Measurements from ENCODE around the gene HK3. TPM values are rescaled to one million over a fixed set of nuclear protein-coding genes. Genes with fewer than 3 reads are reported as not detected.

Gene HK3
- total and polyA plus RNA-seq, 2 of the 8 experiments (the other 6 are each of a cell fraction or from before 2014, with no cell fraction given), result not detected

GRCh38 chr5:176832162-176832561 lies 67.0 kb downstream of the HK3 start:
- H3K4me2 ChIP-seq (ENCODE audit: insufficient read depth in 1 of 2, low read depth in 2 of 2, low read length in 2 of 2), result no peak overlapping the region
- H3K36me3 ChIP-seq (ENCODE audit: control insufficient read depth in 2 of 4, insufficient read depth in 4 of 4, low read length in 3 of 4), result no peaks in the 10 kb centered on the region
- no peak overlapping the region for H3K9ac ChIP-seq (replicated peaks in 1 of 4; ENCODE audit: extremely low read depth in 1 of 4, low read depth in 3 of 4, low read length in 3 of 4)
- no peak for TF ChIP-seq FOSL1 (IDR thresholded peaks at IDR 0.05; ENCODE audit: insufficient read depth, low read depth, low read length)
- no peak for TF ChIP-seq RNF2 (IDR thresholded peaks at IDR 0.05; ENCODE audit: borderline replicate concordance, low read depth, low read length, missing control alignments, poor library complexity, severe bottlenecking)
- TF ChIP-seq NANOG (IDR thresholded peaks at IDR 0.05; ENCODE audit: insufficient read depth, low read depth, low read length, poor library complexity, severe bottlenecking), result no peak
- no peak for TF ChIP-seq CEBPB (IDR thresholded peaks at IDR 0.05; ENCODE audit: low read depth, low read length)
- no peak overlapping the region for H2BK120ac ChIP-seq (replicated peaks; ENCODE audit: low read depth, low read length)
- FAIRE-seq, result no peak
- no peak overlapping the region for H4K5ac ChIP-seq (ENCODE audit: insufficient read length, low read depth, low read length)
- no peak overlapping the region for H4K8ac ChIP-seq (ENCODE audit: extremely low read depth, insufficient read depth, low read length)
- ChIA-PET CTCF (ENCODE audit: partially characterized antibody) (interaction anchor here (1.3 to 2.7 kb wide), 6 partner anchors 9 to 171 kb away, joined by 4 to 8 read pairs (median 5); no protein-coding TSS in a partner anchor), POLR2A (ENCODE audit: partially characterized antibody) (interaction anchor here (2.2 kb wide), 1 partner anchor 14 kb away, joined by 10 read pairs; no protein-coding TSS in a partner anchor)
- no peak overlapping the region for H3K56ac ChIP-seq (replicated peaks; ENCODE audit: insufficient read length, low read depth, low read length)
- H4K20me1 ChIP-seq (replicated peaks in 1 of 2; ENCODE audit: control insufficient read depth in 1 of 2, insufficient read depth in 2 of 2, low read length in 2 of 2), result peaks cover 0 to 18% of the 10 kb centered on the region in 2 experiments
- no peak overlapping the region for H2BK15ac ChIP-seq (ENCODE audit: low read length)
- no peak overlapping the region for H2BK20ac ChIP-seq (ENCODE audit: low read length)
- H3K23me2 ChIP-seq (ENCODE audit: low read depth, low read length), result peaks cover 9% of the 10 kb centered on the region; the same call in 1 of the 2 replicates
- H2BK12ac ChIP-seq (ENCODE audit: low read depth, low read length), result no peak overlapping the region
- no peak overlapping the region for H4K91ac ChIP-seq (replicated peaks; ENCODE audit: insufficient read length, low read length)
- DNase-seq (ENCODE audit: low read depth in 1 of 2, low spot score in 2 of 2), result no peak
- no peak overlapping the region for H3K23ac ChIP-seq (ENCODE audit: insufficient read length)
- H3K27ac ChIP-seq (ENCODE audit: low read depth, low read length), result no peak overlapping the region
- no peak overlapping the region for H3K14ac ChIP-seq (ENCODE audit: insufficient read length)
- no peaks in the 10 kb centered on the region for H3K9me3 ChIP-seq (ENCODE audit: insufficient read depth in 2 of 2, low read depth in 1 of 2, low read length in 1 of 2)
- 83% methylated on average over 6 of the region's 6 CpGs; no CpG with 5 or more reads in 1 of the 2 experiments for WGBS, 2 experiments (ENCODE audit: extremely low coverage in 1 of 2, insufficient coverage in 1 of 2, insufficient read length in 1 of 2, insufficient replicate concordance in 2 of 2, low coverage in 1 of 2, low lambda C conversion rate in 2 of 2, missing lambda C conversion rate in 1 of 2)
- peaks cover 0 to 2% (median 0%) of the 10 kb centered on the region in 4 experiments; a peak in 2 of 7 replicates for H3K4me1 ChIP-seq (replicated peaks in 1 of 4; ENCODE audit: control insufficient read depth in 3 of 4, insufficient read depth in 4 of 4, low read length in 3 of 4)
- H3K18ac ChIP-seq (ENCODE audit: extremely low read depth, low read length), result no peak overlapping the region
- no peak overlapping the region for H2BK5ac ChIP-seq (ENCODE audit: low read depth, low read length)
- H2AFZ ChIP-seq (ENCODE audit: low read length), result no peak overlapping the region
- no peak overlapping the region for H2AK5ac ChIP-seq (ENCODE audit: low read depth, low read length)
- H3K4ac ChIP-seq (replicated peaks; ENCODE audit: insufficient read length, low read depth, low read length), result no peak overlapping the region
- no peaks in the 10 kb centered on the region for H3K79me2 ChIP-seq (ENCODE audit: control insufficient read depth in 1 of 2, insufficient read depth in 2 of 2, low read length in 2 of 2)
- H3K27me3 ChIP-seq (replicated peaks in 1 of 4; ENCODE audit: control insufficient read depth in 3 of 4, extremely low read depth in 1 of 4, insufficient read depth in 3 of 4, low read length in 3 of 4), result no peaks in the 10 kb centered on the region; a peak in 3 of 7 replicates
- no peak overlapping the region for H3K4me3 ChIP-seq (ENCODE audit: extremely low read depth in 1 of 4, insufficient read depth in 2 of 4, low read depth in 3 of 4, low read length in 4 of 4)
- H3K79me1 ChIP-seq (ENCODE audit: low read depth, low read length), result peaks cover 2% of the 10 kb centered on the region

Measured in H1 (cell line).